Peyer's patch (tissue), 4 donors: Measurements from ENCODE around the gene RPL5. TPM values are rescaled to one million over a fixed set of nuclear protein-coding genes. Genes with fewer than 3 reads are reported as not detected.

Experiments used
- DNase-seq, 3 donors: peaks; one replicate each; pipeline ENCODE4 v3.0.0-alpha.2; 2017 to 2019
- H3K27ac ChIP-seq, 4 donors: fragments of 200-600 bp; sonication (generic); one replicate each; pipeline ENCODE4 v1.5.1; 2016 to 2019
- H3K27me3 ChIP-seq, 2 donors: fragments of 200-600 bp; sonication (generic); one replicate each; pipeline ENCODE4 v1.5.1; 2019
- H3K36me3 ChIP-seq, 3 donors: fragments of 200-600 bp; sonication (generic); one replicate each; pipeline ENCODE4 v1.5.1; 2016 to 2019
- H3K4me1 ChIP-seq, 4 donors: fragments of 200-600 bp; sonication (generic); one replicate each; pipeline ENCODE4 v1.5.1; 2016 to 2019
- H3K4me3 ChIP-seq, 4 donors: fragments of 200-600 bp; sonication (generic); 1 replicate in 3 of 4; 2 replicates in 1 of 4; pipeline ENCODE4 v1.5.1; 2016 to 2019; ENCODE audit warnings: mild to moderate bottlenecking in 1 of 4
- H3K9me3 ChIP-seq, 4 donors: fragments of 200-600 bp; sonication (generic); one replicate each; pipeline ENCODE4 v1.5.1; 2016 to 2019; ENCODE audit warnings: mild to moderate bottlenecking in 1 of 4
- CTCF ChIP-seq, 6 experiments: fragments of 450-650 bp in 4 of 6; fragments of 200-600 bp in 2 of 6; sonication (generic) in 1 of 6; IDR thresholded peaks; one replicate each; pipeline ENCODE4 v1.5.1; 2017 to 2019; ENCODE audit warnings: antibody characterized with exemption in 6 of 6, mild to moderate bottlenecking in 3 of 6, moderate library complexity in 1 of 6
- POLR2A ChIP-seq, 2 donors: fragments of 450-650 bp; IDR thresholded peaks; one replicate each; pipeline ENCODE4 v1.5.1; 2017; ENCODE audit warnings: antibody characterized with exemption in 2 of 2, mild to moderate bottlenecking in 2 of 2, moderate library complexity in 2 of 2
- total RNA-seq, 4 donors: library from RNA; depleted of rRNA; stranded (reverse); fragments of >200 nt; gene quantifications; one replicate each; pipeline ENCODE4 v1.1.0, GENCODE V29; 2016

Gene RPL5
- total RNA-seq, 4 donors from 2014 or later, result 530 to 1,560 (median 801) TPM

- no peak overlapping the region for H3K4me3 ChIP-seq
- no peaks in the 10 kb centered on the region for H3K9me3 ChIP-seq
- no peak for DNase-seq
- H3K27me3 ChIP-seq, result no peaks in the 10 kb centered on the region
- no peaks in the 10 kb centered on the region for H3K36me3 ChIP-seq
- no peak for TF ChIP-seq CTCF (IDR thresholded peaks at IDR 0.05)
- no peak for TF ChIP-seq POLR2A (IDR thresholded peaks at IDR 0.05)
- H3K4me1 ChIP-seq, result peaks cover 0 to 7% (median 0%) of the 10 kb centered on the region in 4 donors
- no peak overlapping the region for H3K27ac ChIP-seq
Measured at GRCh38 chr1:92862605-92863004, 30.8 kb downstream of the RPL5 start.

- Histone ChIP-seq H3K4me1 (no peaks in the 10 kb centered on the region), H3K9me3 (no peaks in the 10 kb centered on the region), H3K36me3 (no peaks in the 10 kb centered on the region), H3K4me3 (no peak overlapping the region), H3K27ac (no peak overlapping the region), H3K27me3 (no peaks in the 10 kb centered on the region)
- no peak for DNase-seq
- TF ChIP-seq CTCF (IDR thresholded peaks at IDR 0.05) (no peak), POLR2A (IDR thresholded peaks at IDR 0.05) (no peak)
Measured at GRCh38 chr1:92864131-92864530, 32.3 kb downstream of the RPL5 start.

- Histone ChIP-seq H3K4me3 (no peak overlapping the region), H3K9me3 (no peaks in the 10 kb centered on the region), H3K36me3 (no peaks in the 10 kb centered on the region), H3K27ac (no peak overlapping the region), H3K27me3 (no peaks in the 10 kb centered on the region), H3K4me1 (no peaks in the 10 kb centered on the region)
- TF ChIP-seq CTCF (IDR thresholded peaks at IDR 0.05) (no peak), POLR2A (IDR thresholded peaks at IDR 0.05) (no peak)
- no peak for DNase-seq
Measured at GRCh38 chr1:92870591-92870990, 38.8 kb downstream of the RPL5 start.

GRCh38 chr1:92872719-92873118, 40.9 kb downstream of the RPL5 start:
- Histone ChIP-seq H3K27me3 (no peaks in the 10 kb centered on the region), H3K9me3 (no peaks in the 10 kb centered on the region), H3K4me1 (no peaks in the 10 kb centered on the region), H3K27ac (no peak overlapping the region), H3K36me3 (no peaks in the 10 kb centered on the region), H3K4me3 (no peak overlapping the region)
- DNase-seq, result no peak
- TF ChIP-seq POLR2A (IDR thresholded peaks at IDR 0.05) (no peak), CTCF (IDR thresholded peaks at IDR 0.05) (no peak)

- TF ChIP-seq CTCF (IDR thresholded peaks at IDR 0.05), result no peak
- no peak for TF ChIP-seq POLR2A (IDR thresholded peaks at IDR 0.05)
Measured at GRCh38 chr1:92874987-92875386, 43.1 kb downstream of the RPL5 start.

GRCh38 chr1:92876351-92876750, 44.5 kb downstream of the RPL5 start:
- H3K9me3 ChIP-seq, result no peaks in the 10 kb centered on the region
- H3K27me3 ChIP-seq, result no peaks in the 10 kb centered on the region
- H3K4me3 ChIP-seq, result no peak overlapping the region
- H3K36me3 ChIP-seq, result no peaks in the 10 kb centered on the region
- TF ChIP-seq POLR2A (IDR thresholded peaks at IDR 0.05) (no peak), CTCF (IDR thresholded peaks at IDR 0.05) (no peak)
- H3K27ac ChIP-seq, result no peak overlapping the region
- H3K4me1 ChIP-seq, result no peaks in the 10 kb centered on the region
- no peak for DNase-seq

More at GRCh38 chr1:92874987-92875386, 43.1 kb downstream of the RPL5 start:
- DNase-seq, result no peak
- Histone ChIP-seq H3K9me3 (no peaks in the 10 kb centered on the region), H3K36me3 (no peaks in the 10 kb centered on the region), H3K27ac (no peak overlapping the region), H3K27me3 (no peaks in the 10 kb centered on the region), H3K4me1 (no peaks in the 10 kb centered on the region), H3K4me3 (no peak overlapping the region)
